Stomach smooth muscle (tissue), 2 donors: ENCODE results near the gene REPIN1.
A peak's percentile ranks its signal among the peaks of the same experiment; 100 is the strongest.

Experiments
- H3K27ac ChIP-seq: one replicate; pipeline ENCODE4 v1.7.0; 2013; ENCODE audit warnings: mild to moderate bottlenecking, low read length, inconsistent platforms
- H3K27me3 ChIP-seq, 2 donors: one replicate each; pipeline ENCODE4 v1.7.0; 2013; ENCODE audit warnings: low read length in 2 of 2; ENCODE audit not compliant: insufficient read depth in 2 of 2, control insufficient read depth in 1 of 2
- H3K36me3 ChIP-seq, 2 donors: one replicate each; pipeline ENCODE4 v1.7.0; 2013; ENCODE audit warnings: low read length in 2 of 2; ENCODE audit not compliant: control insufficient read depth in 2 of 2, insufficient read depth in 2 of 2
- H3K4me1 ChIP-seq: one replicate; pipeline ENCODE4 v1.7.0; 2013; ENCODE audit warnings: low read length; ENCODE audit not compliant: control insufficient read depth, insufficient read depth
- H3K4me3 ChIP-seq, 2 donors: one replicate each; pipeline ENCODE4 v1.7.0; 2013; ENCODE audit warnings: low read length in 2 of 2
- H3K9ac ChIP-seq, 2 donors: one replicate each; pipeline ENCODE4 v1.7.0; 2013; ENCODE audit warnings: low read length in 2 of 2, mild to moderate bottlenecking in 1 of 2
- H3K9me3 ChIP-seq, 2 donors: one replicate each; pipeline ENCODE4 v1.7.0; 2013; ENCODE audit warnings: low read length in 2 of 2; ENCODE audit not compliant: control insufficient read depth in 2 of 2
- donor health status: healthy.
- donor health status: Pancreatic carcinoma.

Gene REPIN1

DNA sequence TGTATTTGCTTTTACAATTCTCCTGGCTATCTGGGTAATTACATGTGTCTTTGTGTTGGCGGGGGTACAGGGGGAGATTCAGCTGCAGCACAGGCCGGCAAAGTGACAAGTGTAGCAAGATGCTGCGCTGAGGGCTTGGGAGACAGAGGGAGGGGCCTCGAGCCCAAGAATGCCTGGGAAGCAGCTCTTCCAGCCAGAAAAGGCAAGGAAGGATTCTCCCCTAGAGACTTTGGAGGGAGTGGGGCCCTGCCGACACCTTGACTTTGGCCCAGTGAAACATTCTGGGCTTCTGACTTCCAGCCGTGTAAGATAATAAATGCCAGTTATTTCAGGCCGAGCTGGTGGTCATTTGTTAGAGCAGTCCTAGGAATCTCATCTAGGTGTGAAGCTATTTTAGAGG, 7.2 kb upstream of the REPIN1 start:
- Histone ChIP-seq H3K36me3 (no peaks in the 10 kb centered on the region), H3K9ac (no peak overlapping the region), H3K27me3 (no peaks in the 10 kb centered on the region), H3K4me1 (peaks cover 3% of the 10 kb centered on the region), H3K27ac (no peak overlapping the region), H3K9me3 (no peaks in the 10 kb centered on the region), H3K4me3 (no peak overlapping the region)

DNA sequence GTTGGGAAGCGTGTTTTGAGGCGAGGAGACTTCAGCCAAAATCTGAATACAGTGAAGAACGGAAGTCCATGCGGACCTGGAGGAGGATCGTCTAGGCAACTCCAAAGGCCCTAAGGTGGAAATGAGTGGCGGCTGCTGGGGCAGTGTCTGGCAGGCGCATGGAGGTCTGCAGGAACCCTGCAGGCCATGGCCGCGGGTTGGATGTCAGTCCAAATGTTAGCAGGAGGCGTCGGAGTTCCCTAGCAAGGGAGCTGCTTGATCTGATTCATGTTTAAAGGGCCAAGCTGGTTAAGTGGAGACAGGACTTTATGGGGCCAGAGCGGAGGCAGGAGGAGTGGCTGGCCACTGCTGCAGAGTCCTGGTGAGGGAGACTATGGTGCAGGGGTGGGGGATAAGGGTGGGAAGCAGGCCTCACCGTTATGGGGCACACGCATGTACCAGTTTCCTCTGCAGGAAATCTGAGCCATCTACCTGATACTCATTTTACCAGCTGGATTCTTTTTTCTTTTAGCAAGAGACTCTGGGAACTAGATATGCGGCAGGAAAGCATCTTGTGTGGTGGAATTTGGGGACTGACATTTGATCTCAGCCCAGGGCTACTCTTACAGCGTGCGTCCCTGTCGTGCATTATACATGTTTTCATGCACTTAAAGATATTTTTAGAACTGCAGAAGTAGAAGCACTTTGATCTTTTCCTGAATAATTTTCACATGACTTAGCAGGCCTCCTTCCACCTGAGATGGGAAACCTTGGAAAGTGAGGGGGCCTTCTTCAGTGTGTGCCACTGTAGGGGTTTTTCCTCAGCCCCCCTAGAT, 6.6 kb upstream of the REPIN1 start:
- Histone ChIP-seq H3K27ac (no peak overlapping the region), H3K9ac (no peak overlapping the region), H3K27me3 (no peaks in the 10 kb centered on the region), H3K4me1 (peaks cover 3% of the 10 kb centered on the region), H3K36me3 (no peaks in the 10 kb centered on the region), H3K9me3 (no peaks in the 10 kb centered on the region), H3K4me3 (no peak overlapping the region)

GRCh38 chr7:150363370-150363769, 5.3 kb upstream of the REPIN1 start:
- H3K4me3 ChIP-seq: no peak overlapping the region
- H3K9me3 ChIP-seq: no peaks in the 10 kb centered on the region
- H3K4me1 ChIP-seq: peaks cover 3% of the 10 kb centered on the region
- H3K27me3 ChIP-seq: no peaks in the 10 kb centered on the region
- H3K9ac ChIP-seq: no peak overlapping the region
- no peak overlapping the region for H3K27ac ChIP-seq
- H3K36me3 ChIP-seq: no peaks in the 10 kb centered on the region

GRCh38 chr7:150363872-150364271, 4.8 kb upstream of the REPIN1 start:
- no peak overlapping the region for H3K9ac ChIP-seq
- H3K36me3 ChIP-seq: no peaks in the 10 kb centered on the region
- no peak overlapping the region for H3K4me3 ChIP-seq
- no peaks in the 10 kb centered on the region for H3K27me3 ChIP-seq
- H3K27ac ChIP-seq: no peak overlapping the region
- no peaks in the 10 kb centered on the region for H3K9me3 ChIP-seq
- H3K4me1 ChIP-seq: peaks cover 3% of the 10 kb centered on the region

GRCh38 chr7:150365194-150365593, 3.4 kb upstream of the REPIN1 start:
- no peaks in the 10 kb centered on the region for H3K36me3 ChIP-seq
- no peak overlapping the region for H3K9ac ChIP-seq
- no peak overlapping the region for H3K27ac ChIP-seq
- H3K4me3 ChIP-seq: no peak overlapping the region
- H3K9me3 ChIP-seq: no peaks in the 10 kb centered on the region
- H3K27me3 ChIP-seq: no peaks in the 10 kb centered on the region
- H3K4me1 ChIP-seq: peaks cover 15% of the 10 kb centered on the region

- Histone ChIP-seq H3K27me3 (no peaks in the 10 kb centered on the region), H3K4me1 (peaks cover 22% of the 10 kb centered on the region), H3K36me3 (peaks cover 0 to 3% of the 10 kb centered on the region in 2 donors), H3K9ac (no peak overlapping the region), H3K9me3 (no peaks in the 10 kb centered on the region), H3K27ac (no peak overlapping the region), H3K4me3 (no peak overlapping the region)
Observed at GRCh38 chr7:150365673-150366398, 2.8 kb upstream of the REPIN1 start.

DNA sequence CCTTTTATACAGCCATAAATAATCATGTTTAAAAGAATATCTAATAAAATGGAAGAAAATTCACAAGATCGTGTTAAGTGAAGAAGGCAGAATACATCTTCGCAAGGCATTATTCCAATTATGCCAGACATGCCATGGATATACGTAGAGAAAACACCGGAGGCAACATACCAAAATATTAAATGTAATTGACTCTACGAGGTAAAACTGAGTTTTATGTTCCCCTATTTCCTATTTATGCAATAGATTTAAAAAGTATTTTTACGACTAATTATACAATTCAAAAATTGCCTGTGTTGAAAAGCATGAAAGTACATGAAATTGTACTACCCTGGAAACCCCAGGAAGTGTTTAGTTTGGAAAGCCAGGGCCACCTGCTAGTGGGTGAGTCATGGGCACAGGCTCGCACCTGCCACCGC, 936 bp upstream of the REPIN1 start:
- H3K9me3 ChIP-seq: no peaks in the 10 kb centered on the region
- peak overlapping the region; percentile 82 for H3K27ac ChIP-seq
- peak overlapping the region; percentile 90 to 93 for H3K9ac ChIP-seq
- H3K36me3 ChIP-seq: peaks cover 3 to 7% of the 10 kb centered on the region in 2 donors
- H3K27me3 ChIP-seq: no peaks in the 10 kb centered on the region
- H3K4me3 ChIP-seq: peak overlapping the region; percentile 47 to 92
- peaks cover 19% of the 10 kb centered on the region for H3K4me1 ChIP-seq

- Histone ChIP-seq H3K36me3 (peaks cover 6 to 16% of the 10 kb centered on the region in 2 donors), H3K27me3 (no peaks in the 10 kb centered on the region), H3K27ac (peak overlapping the region; percentile 82), H3K9ac (peak overlapping the region; percentile 90 to 93), H3K9me3 (no peaks in the 10 kb centered on the region), H3K4me1 (peaks cover 19% of the 10 kb centered on the region), H3K4me3 (peak overlapping the region; percentile 92 to 94)
Observed at GRCh38 chr7:150368884-150369747, 494 bp downstream of the REPIN1 start.

- Histone ChIP-seq H3K27ac (peak overlapping the region; percentile 82), H3K9me3 (no peaks in the 10 kb centered on the region), H3K36me3 (peaks cover 8 to 17% of the 10 kb centered on the region in 2 donors), H3K9ac (peak overlapping the region; percentile 90 to 93), H3K4me1 (peaks cover 19% of the 10 kb centered on the region), H3K4me3 (peak overlapping the region; percentile 92 to 94), H3K27me3 (no peaks in the 10 kb centered on the region)
Observed at GRCh38 chr7:150369748-150370501, 1.3 kb downstream of the REPIN1 start.

- peaks cover 8 to 17% of the 10 kb centered on the region in 2 donors for H3K36me3 ChIP-seq
- peaks cover 19% of the 10 kb centered on the region for H3K4me1 ChIP-seq
- H3K27ac ChIP-seq: peak overlapping the region; percentile 82
- no peaks in the 10 kb centered on the region for H3K27me3 ChIP-seq
- no peak overlapping the region for H3K4me3 ChIP-seq
- no peaks in the 10 kb centered on the region for H3K9me3 ChIP-seq
- peak overlapping the region in 1 of 2 donors; percentile 13 for H3K9ac ChIP-seq
Observed at GRCh38 chr7:150370612-150371071, 2.0 kb downstream of the REPIN1 start.
